ENCODE measurements around the gene RAPSN. TPM values are rescaled to one million over a fixed set of nuclear protein-coding genes. Genes with fewer than 3 reads are reported as not detected.

The RAPSN gene
- total RNA-seq, 4 donors from 2014 or later: 0.67 TPM; not detected in 3

GRCh38 chr11:47411884-47412746 is 36.8 kb downstream of the RAPSN start:
- intact Hi-C loops (cut with DNase I): no loop called here
- peak; percentile 37 to 75 (median 43) for TF ChIP-seq CTCF (IDR thresholded peaks at IDR 0.05)
- TF ChIP-seq POLR2A (IDR thresholded peaks at IDR 0.05): no peak
- Histone ChIP-seq H3K27me3 (no peaks in the 10 kb centered on the region), H3K36me3 (peaks cover 16 to 21% of the 10 kb centered on the region in 2 donors), H3K4me3 (replicated peaks in 1 of 3) (no peak overlapping the region), H3K27ac (no peak overlapping the region), H3K4me1 (peaks cover 35 to 48% of the 10 kb centered on the region in 2 donors), H3K9me3 (no peaks in the 10 kb centered on the region)
- peak in 1 of 2 donors; percentile 38 for DNase-seq
- WGBS, 2 donors: 75 to 100% methylated on average over 1 to 7 of the region's 12 CpGs

DNA sequence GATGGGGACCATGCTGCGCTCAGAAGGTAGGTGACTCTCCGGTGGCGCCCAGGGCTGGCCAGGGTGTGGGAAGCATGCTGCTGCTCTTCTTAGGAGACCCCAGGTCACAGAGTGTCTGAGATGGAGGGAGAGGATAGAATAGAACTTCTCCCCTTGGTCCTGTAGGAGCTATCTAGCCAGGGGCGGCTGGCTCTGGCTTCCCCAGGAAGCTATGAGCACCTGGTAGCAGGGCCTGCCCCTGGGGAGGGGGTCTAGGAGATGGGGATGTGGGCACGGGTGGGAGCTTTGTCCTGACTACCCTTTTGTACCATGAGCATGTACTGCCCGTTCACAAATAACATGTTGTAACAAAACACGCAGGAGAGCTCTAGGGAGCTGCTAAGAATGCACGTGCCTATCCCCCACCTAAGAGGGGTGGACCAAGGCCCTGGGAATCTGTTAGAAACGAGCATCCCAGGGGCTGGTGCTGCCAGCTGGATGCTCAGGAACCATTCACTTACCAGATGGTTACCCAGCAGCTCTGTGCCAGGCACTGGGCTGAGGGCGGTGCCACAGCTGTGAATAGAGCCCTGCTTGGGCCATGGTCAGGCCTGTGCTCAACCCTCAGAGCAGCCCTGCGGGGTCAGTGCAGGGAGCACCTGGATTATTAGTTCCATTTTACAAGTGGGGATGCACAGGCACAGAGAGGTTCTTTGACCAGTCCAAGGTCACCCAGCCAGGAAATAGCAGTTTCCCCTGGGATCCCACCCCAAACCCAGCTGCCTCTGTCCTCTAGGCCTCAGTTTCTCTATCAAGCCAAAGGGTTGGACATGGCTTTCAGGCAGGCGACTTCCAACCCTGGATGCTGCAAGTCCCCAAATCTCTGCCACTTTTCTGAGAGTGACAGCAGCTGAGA is 38.3 kb downstream of the RAPSN start:
- no peak overlapping the region for H3K4me3 ChIP-seq (replicated peaks in 1 of 3)
- peaks cover 16 to 21% of the 10 kb centered on the region in 2 donors for H3K36me3 ChIP-seq
- DNase-seq: no peak
- H3K9me3 ChIP-seq: no peaks in the 10 kb centered on the region
- no peaks in the 10 kb centered on the region for H3K27me3 ChIP-seq
- TF ChIP-seq CTCF (IDR thresholded peaks at IDR 0.05) (no peak), POLR2A (IDR thresholded peaks at IDR 0.05) (no peak)
- intact Hi-C loops (cut with DNase I): no loop called here
- peak overlapping the region in 2 of 3 donors; percentile 33 to 93 for H3K27ac ChIP-seq
- WGBS, 2 donors: 72 to 81% methylated on average over 9 to 10 of the region's 12 CpGs
- peaks cover 26 to 39% of the 10 kb centered on the region in 2 donors for H3K4me1 ChIP-seq

GRCh38 chr11:47409440-47410369 is 39.2 kb downstream of the RAPSN start:
- H3K27me3 ChIP-seq: no peaks in the 10 kb centered on the region
- no peak for DNase-seq
- H3K9me3 ChIP-seq: no peaks in the 10 kb centered on the region
- 81 to 89% methylated on average over 15 to 21 of the region's 31 CpGs for WGBS, 2 donors
- H3K36me3 ChIP-seq: peaks cover 14% of the 10 kb centered on the region in 2 donors
- intact Hi-C loops (cut with DNase I): no loop called here
- peaks cover 22 to 32% of the 10 kb centered on the region in 2 donors for H3K4me1 ChIP-seq
- H3K4me3 ChIP-seq (replicated peaks in 1 of 3): peak overlapping the region in 1 of 3 donors; percentile 61
- TF ChIP-seq POLR2A (IDR thresholded peaks at IDR 0.05) (no peak), CTCF (IDR thresholded peaks at IDR 0.05) (no peak)
- peak overlapping the region; percentile 83 to 93 (median 89) for H3K27ac ChIP-seq

- Histone ChIP-seq H3K36me3 (peaks cover 5 to 6% of the 10 kb centered on the region in 2 donors), H3K4me3 (replicated peaks in 1 of 3) (peak overlapping the region; percentile 29 to 84 (median 61)), H3K9me3 (no peaks in the 10 kb centered on the region), H3K27ac (peak overlapping the region; percentile 83 to 93 (median 89)), H3K4me1 (peaks cover 22 to 32% of the 10 kb centered on the region in 2 donors), H3K27me3 (no peaks in the 10 kb centered on the region)
- intact Hi-C loops (cut with DNase I): no loop called here
- WGBS, 2 donors: 4% methylated on average over 19 to 29 of the region's 50 CpGs
- DNase-seq: peak; percentile 71 to 79
- TF ChIP-seq CTCF (IDR thresholded peaks at IDR 0.05) (no peak), POLR2A (IDR thresholded peaks at IDR 0.05) (no peak)
These were observed 40.1 kb downstream of the RAPSN start for GRCh38 chr11:47408598-47409439.
